ENCODE measurements around the gene RFX7. TPM values are rescaled to one million over a fixed set of nuclear protein-coding genes. Genes with fewer than 3 reads are reported as not detected.

Gene RFX7
- total RNA-seq, 2 experiments from 2014 or later: 22.5 to 23.6 TPM

GRCh38 chr15:56215769-56216168 lies 27.9 kb downstream of the RFX7 start:
- DNase-seq: no peak
- H3K9me3 Mint-ChIP-seq: peaks cover 24% of the 10 kb centered on the region
- intact Hi-C loops (cut with DNase I, micrococcal nuclease): no loop called here

GRCh38 chr15:56211960-56212550 lies 31.6 kb downstream of the RFX7 start:
- POLR2A ChIA-PET: no interaction called here
- H3K4me3 ChIP-seq (ENCODE audit: low read length): no peak overlapping the region
- DNase-seq (no peak), ATAC-seq (ENCODE audit: poor library complexity) (no peak)
- Mint-ChIP-seq H3K27me3 (no peaks in the 10 kb centered on the region), H3K36me3 (ENCODE audit: low read depth) (peaks cover 75% of the 10 kb centered on the region), H3K4me1 (ENCODE audit: low read depth) (peaks cover 59% of the 10 kb centered on the region), H3K27ac (peak overlapping the region; percentile 6), H3K4me3 (no peak overlapping the region), H3K9me3 (peaks cover 13% of the 10 kb centered on the region)
- H3K9me3 ChIP-seq (ENCODE audit: control insufficient read depth in 1 of 2, insufficient read depth in 1 of 2, low read length in 2 of 2): peaks cover 6 to 10% of the 10 kb centered on the region in 2 experiments
- H3K4me1 ChIP-seq (ENCODE audit: insufficient read depth, low read length): peaks cover 7% of the 10 kb centered on the region
- H3K27me3 ChIP-seq (ENCODE audit: control insufficient read depth in 1 of 2, insufficient read depth in 2 of 2, low read length in 2 of 2): no peaks in the 10 kb centered on the region
- no peaks in the 10 kb centered on the region for H3K36me3 ChIP-seq (ENCODE audit: insufficient read depth, low read length)
- no peak overlapping the region for H3K27ac ChIP-seq (ENCODE audit: low read depth in 1 of 2, low read length in 2 of 2)
- intact Hi-C loops (cut with DNase I, micrococcal nuclease): no loop called here
- no peak for TF ChIP-seq CTCF (IDR thresholded peaks at IDR 0.05)
- CTCF ChIA-PET: interaction anchor here (1.2 kb wide), 1 partner anchor 32 kb away, joined by 3 read pairs; no protein-coding TSS in a partner anchor

More at GRCh38 chr15:56215769-56216168, 27.9 kb downstream of the RFX7 start:
- H3K4me1 ChIP-seq (ENCODE audit: insufficient read depth, low read length): no peaks in the 10 kb centered on the region
- peaks cover 10 to 13% of the 10 kb centered on the region in 2 experiments for H3K9me3 ChIP-seq (ENCODE audit: control insufficient read depth in 1 of 2, insufficient read depth in 1 of 2, low read length in 2 of 2)
- no peak overlapping the region for H3K4me3 ChIP-seq (ENCODE audit: low read length)
- Mint-ChIP-seq H3K4me3 (no peak overlapping the region), H3K4me1 (ENCODE audit: low read depth) (peaks cover 29% of the 10 kb centered on the region), H3K27ac (no peak overlapping the region), H3K36me3 (ENCODE audit: low read depth) (peaks cover 81% of the 10 kb centered on the region), H3K27me3 (no peaks in the 10 kb centered on the region)
- no peak for TF ChIP-seq CTCF (IDR thresholded peaks at IDR 0.05)
- CTCF ChIA-PET: interaction anchor here (1.2 to 1.3 kb wide), 2 partner anchors 10 to 30 kb away, joined by 3 read pairs; no protein-coding TSS in a partner anchor
- H3K27me3 ChIP-seq (ENCODE audit: control insufficient read depth in 1 of 2, insufficient read depth in 2 of 2, low read length in 2 of 2): no peaks in the 10 kb centered on the region
- POLR2A ChIA-PET: no interaction called here
- no peaks in the 10 kb centered on the region for H3K36me3 ChIP-seq (ENCODE audit: insufficient read depth, low read length)
- no peak for ATAC-seq (ENCODE audit: poor library complexity)
- H3K27ac ChIP-seq (ENCODE audit: low read depth in 1 of 2, low read length in 2 of 2): no peak overlapping the region

GRCh38 chr15:56211064-56211463 lies 32.6 kb downstream of the RFX7 start:
- CTCF ChIA-PET: interaction anchor here (1.2 kb wide), 1 partner anchor 31 kb away, joined by 3 read pairs; no protein-coding TSS in a partner anchor
- Histone ChIP-seq H3K27ac (ENCODE audit: low read depth in 1 of 2, low read length in 2 of 2) (no peak overlapping the region), H3K36me3 (ENCODE audit: insufficient read depth, low read length) (no peaks in the 10 kb centered on the region), H3K4me1 (ENCODE audit: insufficient read depth, low read length) (peaks cover 7% of the 10 kb centered on the region), H3K4me3 (ENCODE audit: low read length) (no peak overlapping the region), H3K9me3 (ENCODE audit: control insufficient read depth in 1 of 2, insufficient read depth in 1 of 2, low read length in 2 of 2) (peaks cover 6 to 10% of the 10 kb centered on the region in 2 experiments), H3K27me3 (ENCODE audit: control insufficient read depth in 1 of 2, insufficient read depth in 2 of 2, low read length in 2 of 2) (no peaks in the 10 kb centered on the region)
- no peak for TF ChIP-seq CTCF (IDR thresholded peaks at IDR 0.05)
- peaks cover 69% of the 10 kb centered on the region for H3K4me1 Mint-ChIP-seq (ENCODE audit: low read depth)
- DNase-seq: no peak
- no peak for ATAC-seq (ENCODE audit: poor library complexity)
- peak overlapping the region; percentile 24 for H3K27ac Mint-ChIP-seq
- intact Hi-C loops (cut with DNase I, micrococcal nuclease): no loop called here
- H3K9me3 Mint-ChIP-seq: peaks cover 13% of the 10 kb centered on the region
- peaks cover 67% of the 10 kb centered on the region for H3K36me3 Mint-ChIP-seq (ENCODE audit: low read depth)
- H3K4me3 Mint-ChIP-seq: no peak overlapping the region
- no peaks in the 10 kb centered on the region for H3K27me3 Mint-ChIP-seq
- POLR2A ChIA-PET: no interaction called here
